HepG2 (cell line): ENCODE measurements around the gene HYOU1. TPM values are rescaled to one million over a fixed set of nuclear protein-coding genes. Genes with fewer than 3 reads are reported as not detected.

Source experiments
- AHDC1 ChIP-seq: sonication (generic); formaldehyde crosslinking; IDR thresholded peaks from 2 replicates; pipeline ENCODE4 v1.5.1; 2020; ENCODE audit warnings: mild to moderate bottlenecking, missing genetic modification reagents, borderline replicate concordance
- CREB3 ChIP-seq: sonication (generic); formaldehyde crosslinking; IDR thresholded peaks from 2 replicates; pipeline ENCODE4 v1.5.0; 2020; ENCODE audit warnings: missing genetic modification reagents
- CSRNP2 ChIP-seq: sonication (generic); formaldehyde crosslinking; conservative IDR thresholded peaks from 2 replicates; pipeline ENCODE4 v1.8.0; 2022; ENCODE audit warnings: low read depth, missing genetic modification reagents
- FOXJ3 ChIP-seq: sonication (generic); formaldehyde crosslinking; IDR thresholded peaks from 2 replicates; pipeline ENCODE4 v1.4.0; 2020; ENCODE audit warnings: missing genetic modification reagents, mild to moderate bottlenecking, borderline replicate concordance
- GTF3A ChIP-seq: sonication (generic); formaldehyde crosslinking; conservative IDR thresholded peaks from 2 replicates; pipeline ENCODE4 v1.4.0; 2020; ENCODE audit warnings: mild to moderate bottlenecking, missing genetic modification reagents
- HNF4G ChIP-seq, 2 experiments: sonication (generic) in 1 of 2; formaldehyde crosslinking in 1 of 2; IDR thresholded peaks; 2 replicates each; pipeline versions ENCODE4 v1.4.0 to v1.6.1; 2011 to 2020; ENCODE audit warnings: borderline replicate concordance in 2 of 2, low read depth in 2 of 2, mild to moderate bottlenecking in 2 of 2, low read length in 1 of 2, missing genetic modification reagents in 1 of 2, moderate library complexity in 1 of 2
- HOXA7 ChIP-seq: sonication (generic); formaldehyde crosslinking; IDR thresholded peaks from 2 replicates; pipeline ENCODE4 v1.8.1; 2022; ENCODE audit warnings: mild to moderate bottlenecking, missing genetic modification reagents, moderate library complexity
- KAT7 ChIP-seq: IDR thresholded peaks from 2 replicates; pipeline ENCODE4 v1.6.1; 2018; ENCODE audit warnings: borderline replicate concordance, missing compliant biosample characterization
- PCBP2 ChIP-seq: fragments of 200-400 bp; formaldehyde crosslinking; optimal IDR thresholded peaks from 2 replicates; pipeline ENCODE3; 2018; ENCODE audit warnings: low read length, low read depth; ENCODE audit not compliant: poor library complexity, severe bottlenecking
- RARG ChIP-seq: sonication (generic); formaldehyde crosslinking; IDR thresholded peaks from 2 replicates; pipeline ENCODE4 v1.4.0; 2020; ENCODE audit warnings: low read depth, mild to moderate bottlenecking, missing genetic modification reagents
- SNAPC2 ChIP-seq: sonication (generic); formaldehyde crosslinking; IDR thresholded peaks from 2 replicates; pipeline ENCODE4 v1.8.1; 2022; ENCODE audit warnings: mild to moderate bottlenecking, missing genetic modification reagents
- SP4 ChIP-seq: sonication (generic); formaldehyde crosslinking; IDR thresholded peaks from 2 replicates; pipeline ENCODE4 v1.8.1; 2023; ENCODE audit warnings: mild to moderate bottlenecking, missing genetic modification reagents
- TEF ChIP-seq: sonication (generic); formaldehyde crosslinking; IDR thresholded peaks from 2 replicates; pipeline ENCODE4 v1.5.0; 2020; ENCODE audit warnings: missing genetic modification reagents
- THRA ChIP-seq: sonication (generic); formaldehyde crosslinking; IDR thresholded peaks from 2 replicates; pipeline ENCODE4 v1.4.0; 2020; ENCODE audit warnings: missing genetic modification reagents, borderline replicate concordance
- TP53 ChIP-seq: sonication (generic); formaldehyde crosslinking; conservative IDR thresholded peaks from 2 replicates; pipeline ENCODE4 v1.4.0; 2020; ENCODE audit warnings: missing genetic modification reagents
- ZMYM2 ChIP-seq: sonication (generic); formaldehyde crosslinking; IDR thresholded peaks from 2 replicates; pipeline ENCODE4 v1.8.0; 2022; ENCODE audit warnings: mild to moderate bottlenecking, missing genetic modification reagents
- ZNF720 ChIP-seq: sonication (generic); formaldehyde crosslinking; IDR thresholded peaks from 2 replicates; pipeline ENCODE4 v1.4.0; 2020; ENCODE audit warnings: missing genetic modification reagents
- ZNF816 ChIP-seq: sonication (generic); formaldehyde crosslinking; IDR thresholded peaks from 2 replicates; pipeline ENCODE4 v1.8.0; 2022; ENCODE audit warnings: missing genetic modification reagents, mild to moderate bottlenecking, borderline replicate concordance
- polyA plus RNA-seq, 8 experiments: library from polyadenylated mRNA; depleted of rRNA in 3 of 8; stranded (reverse) in 7 of 8; unstranded in 1 of 8; fragments of >200 nt; fragmentation: Illumina TruSeq in 4 of 8; extraction: Trizol in 4 of 8; gene quantifications; 2 replicates each; pipeline versions ENCODE4 v1.2.1 to v1.2.3, GENCODE V29; 2011 to 2016; ENCODE audit warnings: low read depth in 4 of 8, missing spikeins in 1 of 8, mixed read lengths in 1 of 8; ENCODE audit not compliant: insufficient read depth in 1 of 8
- total RNA-seq, 5 experiments: library from RNA; depleted of rRNA; stranded (reverse); fragments of >200 nt; fragmentation: Illumina TruSeq; extraction: Trizol; gene quantifications; 2 replicates each; pipeline ENCODE4 v1.2.3, GENCODE V29; 2016; ENCODE audit warnings: low read depth in 1 of 5

HYOU1 gene
- total and polyA plus RNA-seq, 2 of the 13 experiments (the other 11 are each of a cell fraction or from before 2014, with no cell fraction given): 127 to 155 TPM

GRCh38 chr11:118997627-118998387 is 59.2 kb downstream of the HYOU1 start, which contains the start of gene CENATAC (continued):
- TF ChIP-seq ZNF816 (0 out of 2 replicates have a peak, but pooled peaks have one; percentile 8), HOXA7 (no peak), ZNF720 (no peak), CSRNP2 (CRISPR knock-in tag) (no peak), FOXJ3 (peak; percentile 12; the same call in 1 of the 2 replicates), HNF4G (IDR thresholded peaks at IDR 0.05; ENCODE audit: borderline replicate concordance, low read depth, low read length) (0 out of 2 replicates have a peak, but pooled peaks have one; percentile 15), HNF4G (CRISPR knock-in tag; IDR thresholded peaks at IDR 0.05; ENCODE audit: borderline replicate concordance, low read depth) (peak; percentile 18; the same call in 1 of the 2 replicates), PCBP2 (no peak), RARG (CRISPR knock-in tag) (no peak), SP4 (CRISPR knock-in tag) (peak; percentile 52), CREB3 (CRISPR knock-in tag) (no peak), ZMYM2 (CRISPR knock-in tag) (no peak), AHDC1 (CRISPR knock-in tag) (no peak), KAT7 (CRISPR knock-in tag) (peak; percentile 87; the same call in 1 of the 2 replicates), THRA (CRISPR knock-in tag) (peak; percentile 16; the same call in 1 of the 2 replicates), SNAPC2 (no peak), TEF (CRISPR knock-in tag) (no peak), TP53 (CRISPR knock-in tag) (no peak), GTF3A (CRISPR knock-in tag) (no peak)
